ENCODE data around the gene ABCG1. TPM values are rescaled to one million over a fixed set of nuclear protein-coding genes. Genes with fewer than 3 reads are reported as not detected.

ABCG1 gene
- total RNA-seq, 1 donor from 2014 or later: 1.3 TPM

DNA sequence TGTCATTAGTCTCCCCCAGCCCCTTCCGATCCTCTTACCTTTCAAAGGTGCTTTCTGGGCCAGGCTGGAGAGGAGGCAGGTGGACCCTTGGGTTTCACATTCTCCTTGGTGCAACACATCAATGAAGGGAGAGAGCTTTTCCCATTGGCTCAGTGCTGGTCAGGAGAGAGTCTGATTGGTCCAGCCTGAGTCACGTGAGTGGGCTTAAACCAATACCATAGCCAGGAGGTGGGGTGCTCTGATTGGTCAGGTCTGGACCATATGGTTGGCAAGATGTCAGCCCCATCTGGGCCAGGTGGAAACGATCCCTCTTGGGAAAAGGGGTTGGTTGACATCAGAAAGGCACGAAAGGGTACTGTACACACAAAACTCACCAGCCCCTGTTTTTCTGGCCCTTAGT is 44.8 kb upstream of the ABCG1 start:
- H3K4me3 Mint-ChIP-seq (ENCODE audit: unreplicated experiment): no peak overlapping the region
- H3K4me2 ChIP-seq (ENCODE audit: low read length): no peak overlapping the region
- DNase-seq (ENCODE audit: low read depth): no peak
- H3K9me3 ChIP-seq (ENCODE audit: insufficient read depth, low read depth, low read length): no peaks in the 10 kb centered on the region
- H3K4me3 ChIP-seq (ENCODE audit: insufficient read depth, low read depth, low read length): no peak overlapping the region
- H2AFZ ChIP-seq (ENCODE audit: low read depth, low read length): no peak overlapping the region
- no peak for TF ChIP-seq EZH2 (IDR thresholded peaks at IDR 0.05; ENCODE audit: insufficient read depth, low read length)
- TF ChIP-seq, protein P1, sequence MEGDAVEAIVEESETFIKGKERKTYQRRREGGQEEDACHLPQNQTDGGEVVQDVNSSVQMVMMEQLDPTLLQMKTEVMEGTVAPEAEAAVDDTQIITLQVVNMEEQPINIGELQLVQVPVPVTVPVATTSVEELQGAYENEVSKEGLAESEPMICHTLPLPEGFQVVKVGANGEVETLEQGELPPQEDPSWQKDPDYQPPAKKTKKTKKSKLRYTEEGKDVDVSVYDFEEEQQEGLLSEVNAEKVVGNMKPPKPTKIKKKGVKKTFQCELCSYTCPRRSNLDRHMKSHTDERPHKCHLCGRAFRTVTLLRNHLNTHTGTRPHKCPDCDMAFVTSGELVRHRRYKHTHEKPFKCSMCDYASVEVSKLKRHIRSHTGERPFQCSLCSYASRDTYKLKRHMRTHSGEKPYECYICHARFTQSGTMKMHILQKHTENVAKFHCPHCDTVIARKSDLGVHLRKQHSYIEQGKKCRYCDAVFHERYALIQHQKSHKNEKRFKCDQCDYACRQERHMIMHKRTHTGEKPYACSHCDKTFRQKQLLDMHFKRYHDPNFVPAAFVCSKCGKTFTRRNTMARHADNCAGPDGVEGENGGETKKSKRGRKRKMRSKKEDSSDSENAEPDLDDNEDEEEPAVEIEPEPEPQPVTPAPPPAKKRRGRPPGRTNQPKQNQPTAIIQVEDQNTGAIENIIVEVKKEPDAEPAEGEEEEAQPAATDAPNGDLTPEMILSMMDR (IDR thresholded peaks at IDR 0.05; ENCODE audit: insufficient read depth, low read depth, low read length): no peak
- H3K36me3 Mint-ChIP-seq (ENCODE audit: low read depth, unreplicated experiment): no peaks in the 10 kb centered on the region
- no peak overlapping the region for H3K27ac ChIP-seq (ENCODE audit: low read depth, low read length)
- H3K9me3 Mint-ChIP-seq (ENCODE audit: unreplicated experiment): no peaks in the 10 kb centered on the region
- H3K27me3 ChIP-seq (ENCODE audit: insufficient read depth, low read length): peaks cover 6% of the 10 kb centered on the region
- H3K79me2 ChIP-seq (ENCODE audit: insufficient read depth, low read length): no peaks in the 10 kb centered on the region
- no peak overlapping the region for H3K9ac ChIP-seq (ENCODE audit: low read length)
- H3K4me1 ChIP-seq (ENCODE audit: insufficient read depth, low read length): no peaks in the 10 kb centered on the region
- H3K4me1 Mint-ChIP-seq (ENCODE audit: low read depth, unreplicated experiment): no peaks in the 10 kb centered on the region
- H3K27ac Mint-ChIP-seq (ENCODE audit: unreplicated experiment): no peak overlapping the region
- no peaks in the 10 kb centered on the region for H3K36me3 ChIP-seq (ENCODE audit: insufficient read depth, low read length)
- FAIRE-seq: no peak
- no peaks in the 10 kb centered on the region for H4K20me1 ChIP-seq (ENCODE audit: insufficient read depth, low read length)
- H3K27me3 Mint-ChIP-seq (ENCODE audit: low read depth, unreplicated experiment): peaks cover 15% of the 10 kb centered on the region

DNA sequence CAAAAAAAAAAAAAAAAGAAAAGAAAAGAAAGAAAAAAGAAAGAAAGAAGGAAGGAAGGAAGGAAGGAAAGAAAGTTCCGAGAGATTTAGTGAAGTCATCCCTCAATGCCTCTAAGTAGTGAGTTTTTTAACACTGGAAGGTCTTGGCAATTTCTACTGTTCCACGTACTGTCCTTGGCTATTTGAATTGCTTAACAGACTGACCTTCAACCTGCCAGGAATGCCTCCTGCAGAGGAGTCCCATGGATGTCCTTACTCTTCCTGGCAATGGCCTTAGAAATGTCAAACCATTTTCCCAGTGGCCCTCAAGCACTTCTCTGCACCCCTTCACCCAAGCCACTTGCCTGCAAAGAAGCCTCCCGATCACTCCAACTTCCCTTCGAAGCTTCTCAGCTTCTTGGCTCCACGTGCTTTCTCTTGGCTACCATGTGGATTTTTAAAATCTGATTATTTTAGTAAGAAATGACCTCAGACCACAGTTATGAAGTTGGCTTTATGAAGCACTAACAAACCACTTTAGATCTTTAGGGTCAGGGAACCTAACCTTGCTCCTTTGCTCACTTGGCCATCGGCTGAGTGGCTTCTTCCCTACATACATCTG is 43.7 kb upstream of the ABCG1 start:
- Mint-ChIP-seq H3K27me3 (ENCODE audit: low read depth, unreplicated experiment) (peaks cover 15% of the 10 kb centered on the region), H3K27ac (ENCODE audit: unreplicated experiment) (no peak overlapping the region), H3K4me1 (ENCODE audit: low read depth, unreplicated experiment) (no peaks in the 10 kb centered on the region), H3K4me3 (ENCODE audit: unreplicated experiment) (no peak overlapping the region), H3K36me3 (ENCODE audit: low read depth, unreplicated experiment) (no peaks in the 10 kb centered on the region), H3K9me3 (ENCODE audit: unreplicated experiment) (no peaks in the 10 kb centered on the region)
- no peak overlapping the region for H3K9ac ChIP-seq (ENCODE audit: low read length)
- no peak overlapping the region for H2AFZ ChIP-seq (ENCODE audit: low read depth, low read length)
- TF ChIP-seq, protein P1 (IDR thresholded peaks at IDR 0.05; ENCODE audit: insufficient read depth, low read depth, low read length): no peak
- TF ChIP-seq EZH2 (IDR thresholded peaks at IDR 0.05; ENCODE audit: insufficient read depth, low read length): no peak
- H3K27ac ChIP-seq (ENCODE audit: low read depth, low read length): no peak overlapping the region
- H3K4me3 ChIP-seq (ENCODE audit: insufficient read depth, low read depth, low read length): no peak overlapping the region
- H3K79me2 ChIP-seq (ENCODE audit: insufficient read depth, low read length): no peaks in the 10 kb centered on the region
- no peaks in the 10 kb centered on the region for H4K20me1 ChIP-seq (ENCODE audit: insufficient read depth, low read length)
- H3K4me2 ChIP-seq (ENCODE audit: low read length): no peak overlapping the region
- H3K9me3 ChIP-seq (ENCODE audit: insufficient read depth, low read depth, low read length): no peaks in the 10 kb centered on the region
- no peaks in the 10 kb centered on the region for H3K36me3 ChIP-seq (ENCODE audit: insufficient read depth, low read length)
- no peak for DNase-seq (ENCODE audit: low read depth)
- no peaks in the 10 kb centered on the region for H3K4me1 ChIP-seq (ENCODE audit: insufficient read depth, low read length)
- H3K27me3 ChIP-seq (ENCODE audit: insufficient read depth, low read length): peaks cover 6% of the 10 kb centered on the region
- FAIRE-seq: no peak

DNA sequence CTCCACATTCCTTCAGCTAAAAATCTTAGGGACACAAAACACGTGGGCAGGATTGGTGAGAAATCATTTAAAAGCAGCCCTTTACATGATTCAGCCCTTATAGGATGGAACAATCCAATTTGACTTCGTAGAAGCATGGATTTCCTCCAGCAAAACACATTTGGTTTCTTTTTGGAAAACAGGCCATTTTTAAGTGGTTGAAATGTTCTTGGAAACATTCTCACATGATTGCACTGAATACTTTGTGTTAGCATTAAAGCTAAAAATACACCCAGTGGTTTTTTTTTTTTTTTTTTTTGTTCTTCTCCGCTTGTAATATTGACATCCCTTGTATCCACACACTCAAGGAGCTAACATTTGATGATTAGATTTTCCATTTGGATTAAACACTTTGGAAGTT is 42.1 kb upstream of the ABCG1 start:
- Histone ChIP-seq H3K4me2 (ENCODE audit: low read length) (no peak overlapping the region), H3K36me3 (ENCODE audit: insufficient read depth, low read length) (no peaks in the 10 kb centered on the region), H3K4me1 (ENCODE audit: insufficient read depth, low read length) (no peaks in the 10 kb centered on the region), H3K9ac (ENCODE audit: low read length) (no peak overlapping the region), H4K20me1 (ENCODE audit: insufficient read depth, low read length) (no peaks in the 10 kb centered on the region), H3K27me3 (ENCODE audit: insufficient read depth, low read length) (peaks cover 6% of the 10 kb centered on the region), H3K9me3 (ENCODE audit: insufficient read depth, low read depth, low read length) (no peaks in the 10 kb centered on the region), H2AFZ (ENCODE audit: low read depth, low read length) (no peak overlapping the region), H3K27ac (ENCODE audit: low read depth, low read length) (no peak overlapping the region), H3K4me3 (ENCODE audit: insufficient read depth, low read depth, low read length) (no peak overlapping the region), H3K79me2 (ENCODE audit: insufficient read depth, low read length) (no peaks in the 10 kb centered on the region)
- no peak for DNase-seq (ENCODE audit: low read depth)
- no peak overlapping the region for H3K27ac Mint-ChIP-seq (ENCODE audit: unreplicated experiment)
- H3K27me3 Mint-ChIP-seq (ENCODE audit: low read depth, unreplicated experiment): peaks cover 15% of the 10 kb centered on the region
- no peak for FAIRE-seq
- TF ChIP-seq, protein P1 (IDR thresholded peaks at IDR 0.05; ENCODE audit: insufficient read depth, low read depth, low read length): no peak
- TF ChIP-seq EZH2 (IDR thresholded peaks at IDR 0.05; ENCODE audit: insufficient read depth, low read length): no peak
- no peaks in the 10 kb centered on the region for H3K36me3 Mint-ChIP-seq (ENCODE audit: low read depth, unreplicated experiment)
- no peaks in the 10 kb centered on the region for H3K9me3 Mint-ChIP-seq (ENCODE audit: unreplicated experiment)
- H3K4me3 Mint-ChIP-seq (ENCODE audit: unreplicated experiment): no peak overlapping the region
- no peaks in the 10 kb centered on the region for H3K4me1 Mint-ChIP-seq (ENCODE audit: low read depth, unreplicated experiment)

Measured in astrocyte (in vitro differentiated cells and primary cell).